Testis (tissue), 2 donors: ENCODE measurements around the gene GRB7.

Source experiments
- POLR2A ChIP-seq: fragments of 450-650 bp; IDR thresholded peaks from one replicate; pipeline ENCODE4 v1.6.1; 2017; ENCODE audit warnings: antibody characterized with exemption, mild to moderate bottlenecking, moderate library complexity
- TF ChIP-seq, protein P1 (sequence below), 3 experiments: fragments of 450-650 bp in 2 of 3; fragments of 200-600 bp in 1 of 3; sonication (generic) in 1 of 3; IDR thresholded peaks; one replicate each; pipeline ENCODE4 v1.5.1; 2016 to 2019; ENCODE audit warnings: antibody characterized with exemption in 3 of 3, mild to moderate bottlenecking in 2 of 3, moderate library complexity in 1 of 3

DNA sequence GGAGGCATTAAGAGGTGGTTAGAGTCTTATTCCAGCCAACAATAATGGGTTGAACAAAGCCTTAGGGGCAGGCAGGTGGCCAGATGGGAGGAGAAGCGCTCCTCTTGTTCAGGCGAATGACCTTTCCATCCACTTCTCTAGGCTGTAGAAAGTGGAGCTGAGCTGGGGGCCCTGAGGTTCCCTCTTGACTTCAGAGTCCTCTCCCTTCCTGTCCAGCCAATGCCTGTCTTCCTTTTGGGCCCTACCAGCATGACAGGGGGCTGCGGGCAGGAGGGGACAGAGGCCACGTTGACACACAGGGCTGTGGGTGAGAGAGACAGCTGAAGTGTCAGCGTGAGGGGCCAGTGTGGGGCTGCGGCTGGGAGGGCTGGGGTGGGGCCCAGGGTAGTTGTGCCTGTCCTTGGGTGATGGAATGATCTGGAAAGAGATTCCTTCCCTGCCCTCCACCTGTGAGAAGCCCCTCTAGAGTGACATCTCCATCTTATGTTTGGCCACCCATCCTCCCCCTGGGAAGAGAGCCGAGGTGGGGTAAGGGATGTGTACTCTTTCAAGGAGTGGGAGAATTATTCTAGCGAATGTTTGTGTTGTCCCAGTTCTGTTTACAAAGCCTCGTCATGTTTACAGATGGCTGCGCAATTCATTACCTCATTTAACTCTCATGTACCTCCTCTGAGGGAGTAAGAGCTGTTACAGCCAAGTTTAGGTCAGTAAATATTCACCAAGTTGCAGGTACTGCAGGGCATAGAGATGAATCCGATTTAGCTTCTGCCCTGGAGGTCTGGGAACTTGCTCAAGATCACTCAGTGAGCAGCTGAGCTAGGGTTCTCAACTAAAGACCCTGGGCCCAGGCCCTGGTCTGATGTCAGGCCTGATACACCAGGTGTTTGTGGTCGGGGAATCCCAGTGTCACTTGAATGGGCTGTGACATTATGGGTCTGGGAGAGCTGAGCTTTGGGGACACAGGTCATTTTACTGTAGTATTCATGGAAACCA, 34.5 kb upstream of the GRB7 start:
- no peak for TF ChIP-seq POLR2A
- TF ChIP-seq, protein P1, sequence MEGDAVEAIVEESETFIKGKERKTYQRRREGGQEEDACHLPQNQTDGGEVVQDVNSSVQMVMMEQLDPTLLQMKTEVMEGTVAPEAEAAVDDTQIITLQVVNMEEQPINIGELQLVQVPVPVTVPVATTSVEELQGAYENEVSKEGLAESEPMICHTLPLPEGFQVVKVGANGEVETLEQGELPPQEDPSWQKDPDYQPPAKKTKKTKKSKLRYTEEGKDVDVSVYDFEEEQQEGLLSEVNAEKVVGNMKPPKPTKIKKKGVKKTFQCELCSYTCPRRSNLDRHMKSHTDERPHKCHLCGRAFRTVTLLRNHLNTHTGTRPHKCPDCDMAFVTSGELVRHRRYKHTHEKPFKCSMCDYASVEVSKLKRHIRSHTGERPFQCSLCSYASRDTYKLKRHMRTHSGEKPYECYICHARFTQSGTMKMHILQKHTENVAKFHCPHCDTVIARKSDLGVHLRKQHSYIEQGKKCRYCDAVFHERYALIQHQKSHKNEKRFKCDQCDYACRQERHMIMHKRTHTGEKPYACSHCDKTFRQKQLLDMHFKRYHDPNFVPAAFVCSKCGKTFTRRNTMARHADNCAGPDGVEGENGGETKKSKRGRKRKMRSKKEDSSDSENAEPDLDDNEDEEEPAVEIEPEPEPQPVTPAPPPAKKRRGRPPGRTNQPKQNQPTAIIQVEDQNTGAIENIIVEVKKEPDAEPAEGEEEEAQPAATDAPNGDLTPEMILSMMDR (IDR thresholded peaks at IDR 0.05), result no peak
